Measurements from ENCODE around the gene LRRC75A. TPM values are rescaled to one million over a fixed set of nuclear protein-coding genes. Genes with fewer than 3 reads are reported as not detected.

LRRC75A gene
- total and polyA plus RNA-seq, 2 experiments from 2014 or later: 10.7 to 18.0 TPM

- DNase-seq (ENCODE audit: low spot score): no peak
- Histone ChIP-seq H2AFZ (no peak overlapping the region), H4K20me1 (ENCODE audit: insufficient read depth, poor library complexity, severe bottlenecking) (no peaks in the 10 kb centered on the region), H3K4me3 (no peak overlapping the region), H3K36me3 (replicated peaks; ENCODE audit: insufficient read depth, low read depth) (no peaks in the 10 kb centered on the region), H3K27ac (no peak overlapping the region), H3K9me2 (replicated peaks; ENCODE audit: insufficient read depth) (no peaks in the 10 kb centered on the region), H3K79me2 (no peaks in the 10 kb centered on the region), H3K4me1 (ENCODE audit: insufficient read depth) (peaks cover 23% of the 10 kb centered on the region), H3K27me3 (no peaks in the 10 kb centered on the region), H3K9me3 (ENCODE audit: low read depth) (no peaks in the 10 kb centered on the region), H3K4me2 (no peak overlapping the region)
- 97% methylated on average over 7 of the region's 7 CpGs for WGBS (ENCODE audit: low lambda C conversion rate, missing lambda C conversion rate)
- no peak for TF ChIP-seq EZH2 (IDR thresholded peaks at IDR 0.05; ENCODE audit: borderline replicate concordance)
- no peak for TF ChIP-seq EZH2phosphoT487 (IDR thresholded peaks at IDR 0.05; ENCODE audit: low read depth, severe bottlenecking, unreplicated experiment)
- TF ChIP-seq CTCF (IDR thresholded peaks at IDR 0.05; ENCODE audit: poor library complexity): no peak
Measured at GRCh38 chr17:16417399-16417798, 74.6 kb downstream of the LRRC75A start.

GRCh38 chr17:16415031-16415924 lies 76.7 kb downstream of the LRRC75A start, which contains the start of gene TRPV2:
TRPV2 (plus strand) TSS chr17:16415571; CDS start chr17:16417669, 2,098 bp downstream.
- Histone ChIP-seq H3K4me3 (no peak within 1 kb of the TSS), H3K4me2 (peak within 1 kb of the TSS; percentile 73), H4K20me1 (ENCODE audit: insufficient read depth, poor library complexity, severe bottlenecking) (no peaks in the 10 kb centered on the region), H3K4me1 (ENCODE audit: insufficient read depth) (peaks cover 23% of the 10 kb centered on the region), H3K27ac (no peak within 1 kb of the TSS), H3K79me2 (no peaks in the 10 kb centered on the region), H3K27me3 (no peaks in the 10 kb centered on the region), H3K36me3 (replicated peaks; ENCODE audit: insufficient read depth, low read depth) (no peaks in the 10 kb centered on the region), H3K9me3 (ENCODE audit: low read depth) (no peaks in the 10 kb centered on the region), H2AFZ (no peak within 1 kb of the TSS), H3K9me2 (replicated peaks; ENCODE audit: insufficient read depth) (no peaks in the 10 kb centered on the region)
- TF ChIP-seq EZH2 (IDR thresholded peaks at IDR 0.05; ENCODE audit: borderline replicate concordance): no peak
- peak; percentile 26 for TF ChIP-seq CTCF (IDR thresholded peaks at IDR 0.05; ENCODE audit: poor library complexity)
- TF ChIP-seq EZH2phosphoT487 (IDR thresholded peaks at IDR 0.05; ENCODE audit: low read depth, severe bottlenecking, unreplicated experiment): no peak
- 34% methylated on average over 20 of the region's 21 CpGs for WGBS (ENCODE audit: low lambda C conversion rate, missing lambda C conversion rate)
- DNase-seq (ENCODE audit: low spot score): peak; percentile 32

GRCh38 chr17:16407911-16408588 lies 83.9 kb downstream of the LRRC75A start:
- no peaks in the 10 kb centered on the region for H3K79me2 ChIP-seq
- H3K9me3 ChIP-seq (ENCODE audit: low read depth): no peaks in the 10 kb centered on the region
- no peak overlapping the region for H3K4me2 ChIP-seq
- H3K4me1 ChIP-seq (ENCODE audit: insufficient read depth): peaks cover 5% of the 10 kb centered on the region
- no peak overlapping the region for H3K4me3 ChIP-seq
- peak; percentile 70 for DNase-seq (ENCODE audit: low spot score)
- 65% methylated on average over 9 of the region's 14 CpGs for WGBS (ENCODE audit: low lambda C conversion rate, missing lambda C conversion rate)
- H3K9me2 ChIP-seq (replicated peaks; ENCODE audit: insufficient read depth): no peaks in the 10 kb centered on the region
- H3K27ac ChIP-seq: peak overlapping the region; percentile 19
- H3K27me3 ChIP-seq: no peaks in the 10 kb centered on the region
- TF ChIP-seq EZH2phosphoT487 (IDR thresholded peaks at IDR 0.05; ENCODE audit: low read depth, severe bottlenecking, unreplicated experiment): no peak
- TF ChIP-seq EZH2 (IDR thresholded peaks at IDR 0.05; ENCODE audit: borderline replicate concordance): no peak
- TF ChIP-seq CTCF (IDR thresholded peaks at IDR 0.05; ENCODE audit: poor library complexity): no peak
- no peaks in the 10 kb centered on the region for H4K20me1 ChIP-seq (ENCODE audit: insufficient read depth, poor library complexity, severe bottlenecking)
- H3K36me3 ChIP-seq (replicated peaks; ENCODE audit: insufficient read depth, low read depth): no peaks in the 10 kb centered on the region
- H2AFZ ChIP-seq: no peak overlapping the region
